Measurements from ENCODE around the gene ZNF670.
"Not testable (repeated sequence)": the region's sequence is repeated elsewhere in the genome, so short reads cannot be mapped to it uniquely, and the experiment has no call there.

DNA sequence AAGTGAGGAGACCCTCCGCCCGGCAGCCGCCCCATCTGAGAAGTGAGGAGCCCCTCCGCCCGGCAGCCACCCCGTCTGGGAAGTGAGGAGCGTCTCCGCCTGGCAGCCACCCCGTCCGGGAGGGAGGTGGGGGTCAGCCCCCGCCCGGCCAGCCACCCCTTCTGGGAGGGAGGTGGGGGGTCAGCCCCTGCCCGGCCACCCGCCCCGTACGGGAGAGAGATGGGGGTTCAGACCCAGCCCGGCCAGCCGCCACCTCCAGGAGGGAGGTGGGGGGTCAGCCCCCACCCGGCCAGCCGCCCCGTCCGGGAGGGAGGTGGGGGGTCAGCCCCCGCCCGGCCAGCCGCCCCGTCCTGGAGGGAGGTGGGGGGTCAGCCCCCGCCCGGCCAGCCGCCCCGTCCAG lies 46.3 kb downstream of the ZNF670 start:
- TF ChIP-seq POLR2A (IDR thresholded peaks at IDR 0.05; ENCODE audit: low read length); GATA1 (IDR thresholded peaks at IDR 0.05; ENCODE audit: low read depth, low read length): not testable (repeated sequence)
